Activated naive CD4-positive, alpha-beta T cell treated with anti-CD3 and anti-CD28 coated beads, Interleukin-2, amount 10 ng/mL, durations not matched to agents 7 days and 5 days (primary cell): ENCODE measurements around the gene ZNF486.
"Not testable (repeated sequence)": the region's sequence is repeated elsewhere in the genome, so short reads cannot be mapped to it uniquely, and the experiment has no call there.

Experiments used
- CTCF ChIA-PET: fragments of 350-600 bp; sonication (Branson Sonifier 250); formaldehyde crosslinking; loops from one replicate; lab custom pipeline; 2021; ENCODE audit warnings: antibody characterized with exemption; lab: Charles Lee
- DNase-seq: peaks from one replicate; pipeline ENCODE4 v3.0.0-alpha.2; 2020
- H3K27ac Mint-ChIP-seq: one replicate; pipeline ENCODE4 v1.8.0; 2021; ENCODE audit warnings: mild to moderate bottlenecking, moderate library complexity, mixed read lengths
- H3K27me3 Mint-ChIP-seq: one replicate; pipeline ENCODE4 v1.8.0; 2021; ENCODE audit warnings: mild to moderate bottlenecking, mixed read lengths
- H3K36me3 Mint-ChIP-seq: one replicate; pipeline ENCODE4 v1.8.0; 2021; ENCODE audit warnings: mixed read lengths
- H3K4me1 Mint-ChIP-seq: one replicate; pipeline ENCODE4 v1.8.0; 2021; ENCODE audit warnings: mixed read lengths
- H3K4me3 Mint-ChIP-seq: one replicate; pipeline ENCODE4 v1.8.0; 2021; ENCODE audit warnings: mild to moderate bottlenecking, moderate library complexity, mixed read lengths
- H3K9me3 Mint-ChIP-seq: one replicate; pipeline ENCODE4 v1.8.0; 2021; ENCODE audit warnings: mixed read lengths

ZNF486 gene

DNA sequence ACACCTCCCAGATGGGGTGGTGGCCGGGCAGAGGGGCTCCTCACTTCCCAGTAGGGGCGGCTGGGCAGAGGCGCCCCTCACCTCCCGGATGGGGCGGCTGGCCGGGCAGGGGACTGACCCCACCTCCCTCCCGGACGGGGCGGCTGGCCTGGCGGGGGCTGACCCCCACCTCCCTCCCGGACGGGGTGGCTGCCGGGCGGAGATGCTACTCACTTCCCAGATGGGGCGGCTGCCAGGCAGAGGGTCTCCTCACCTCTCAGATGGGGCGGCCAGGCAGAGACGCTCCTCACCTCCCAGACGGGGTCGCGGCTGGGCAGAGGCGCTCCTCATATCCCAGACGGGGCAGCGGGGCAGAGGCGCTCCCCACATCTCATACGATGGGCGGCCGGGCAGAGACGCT is 8.8 kb downstream of the ZNF486 start:
- H3K4me3 Mint-ChIP-seq = not testable (repeated sequence)
- H3K36me3 Mint-ChIP-seq = peaks cover 65% of the 10 kb centered on the region
- H3K9me3 Mint-ChIP-seq = peaks cover 46% of the 10 kb centered on the region

DNA sequence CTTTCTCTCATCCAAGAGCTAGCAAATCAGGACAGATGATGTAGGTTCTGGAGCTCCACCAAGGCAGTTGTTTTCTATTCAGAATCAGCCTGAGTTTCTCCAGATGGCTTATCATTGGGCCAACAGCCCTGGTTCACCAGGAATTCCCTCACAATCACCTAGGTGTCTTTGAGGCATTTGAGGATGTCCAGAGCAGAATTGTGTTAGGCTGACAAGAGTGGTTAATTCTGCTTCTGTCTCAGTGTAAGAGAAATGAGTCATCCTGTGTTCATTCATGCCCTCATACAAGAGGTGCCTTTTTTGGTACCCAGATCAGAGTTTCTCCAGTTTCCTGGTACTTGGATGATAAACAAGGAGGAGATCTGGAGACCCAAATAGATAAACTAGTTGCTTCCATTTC is 12.9 kb downstream of the ZNF486 start:
- DNase-seq, H3K4me3 Mint-ChIP-seq, H3K27me3 Mint-ChIP-seq, H3K27ac Mint-ChIP-seq, H3K4me1 Mint-ChIP-seq, CTCF ChIA-PET: not testable (repeated sequence)
- H3K36me3 Mint-ChIP-seq = peaks cover 45% of the 10 kb centered on the region
- H3K9me3 Mint-ChIP-seq = peaks cover 22% of the 10 kb centered on the region

More for the DNA sequence above, 8.8 kb downstream of the ZNF486 start:
- H3K27me3 Mint-ChIP-seq, CTCF ChIA-PET, H3K4me1 Mint-ChIP-seq, DNase-seq, H3K27ac Mint-ChIP-seq: not testable (repeated sequence)

DNA sequence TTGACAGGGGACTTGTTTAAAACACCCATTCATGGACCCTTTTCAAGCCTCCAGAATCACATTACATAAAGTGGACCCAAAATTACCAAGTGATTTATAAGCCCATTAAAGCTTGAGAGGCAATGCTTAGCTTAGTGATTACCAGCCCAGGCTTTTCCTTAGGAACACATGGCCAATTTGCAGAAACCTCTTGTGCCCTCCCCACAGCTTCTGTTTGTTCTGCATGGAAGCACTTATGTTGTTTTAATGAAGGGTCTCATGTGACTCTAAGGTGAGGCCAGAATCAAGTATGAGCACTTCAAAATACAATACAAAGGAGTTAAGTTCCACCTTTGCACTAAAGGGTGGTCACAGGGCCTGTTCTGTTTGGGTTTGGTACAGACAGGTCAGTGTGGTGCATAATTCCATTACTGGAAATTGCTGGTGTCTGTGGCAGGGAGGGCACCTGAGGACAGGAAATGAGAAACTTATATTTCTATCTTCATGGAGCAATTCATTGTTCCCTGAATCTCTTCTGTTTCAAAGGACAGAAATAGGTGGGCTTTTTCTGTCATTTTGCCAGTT is 15.3 kb downstream of the ZNF486 start:
- no peaks in the 10 kb centered on the region for H3K4me1 Mint-ChIP-seq
- H3K36me3 Mint-ChIP-seq = peaks cover 38% of the 10 kb centered on the region
- no peak overlapping the region for H3K4me3 Mint-ChIP-seq
- no peak for DNase-seq
- no peak overlapping the region for H3K27ac Mint-ChIP-seq
- CTCF ChIA-PET = no interaction called here
- H3K9me3 Mint-ChIP-seq = peaks cover 17% of the 10 kb centered on the region
- H3K27me3 Mint-ChIP-seq = no peaks in the 10 kb centered on the region

DNA sequence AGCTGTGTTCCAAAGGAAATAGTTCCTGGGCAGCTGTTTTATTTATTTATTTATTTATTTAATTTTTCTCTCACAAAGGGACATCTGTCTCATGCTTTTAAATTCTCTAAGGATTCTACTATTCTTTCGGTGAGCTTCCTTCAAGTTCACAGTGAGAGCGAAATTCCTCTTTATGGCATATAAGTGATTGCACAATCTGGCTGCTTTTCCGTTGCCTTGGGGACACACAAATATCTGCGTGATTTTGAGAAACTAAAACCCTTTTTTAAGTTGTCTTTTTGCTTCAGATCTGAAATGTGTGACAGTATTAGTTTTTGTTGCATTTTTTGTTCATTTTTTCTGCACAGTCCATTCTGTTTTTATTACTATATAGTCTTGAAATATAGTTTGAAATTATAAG is 19.2 kb downstream of the ZNF486 start:
- Mint-ChIP-seq H3K4me1 (no peaks in the 10 kb centered on the region), H3K36me3 (peaks cover 48% of the 10 kb centered on the region), H3K4me3 (no peak overlapping the region), H3K9me3 (peaks cover 16% of the 10 kb centered on the region), H3K27me3 (no peaks in the 10 kb centered on the region), H3K27ac (no peak overlapping the region)
- no peak for DNase-seq
- CTCF ChIA-PET = no interaction called here

DNA sequence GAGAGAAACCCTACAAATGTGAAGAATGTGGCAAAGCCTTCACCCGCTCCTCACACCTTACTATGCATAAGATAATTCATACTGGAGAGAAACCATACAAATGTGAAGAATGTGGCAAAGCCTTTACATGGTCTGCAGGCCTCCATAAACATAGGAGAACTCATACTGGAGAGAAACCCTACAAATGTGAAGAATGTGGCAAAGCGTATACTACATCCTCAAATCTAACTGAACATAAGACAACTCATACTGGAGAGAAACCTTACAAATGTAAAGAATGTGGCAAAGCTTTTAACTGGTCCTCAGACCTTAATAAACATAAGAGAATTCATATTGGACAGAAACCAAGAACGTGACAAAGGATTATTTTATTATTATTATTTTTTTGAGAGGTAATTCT is 30.7 kb downstream of the ZNF486 start:
- no peaks in the 10 kb centered on the region for H3K4me1 Mint-ChIP-seq
- peaks cover 38% of the 10 kb centered on the region for H3K9me3 Mint-ChIP-seq
- peaks cover 41% of the 10 kb centered on the region for H3K36me3 Mint-ChIP-seq
- no peak overlapping the region for H3K4me3 Mint-ChIP-seq
- no peaks in the 10 kb centered on the region for H3K27me3 Mint-ChIP-seq
- DNase-seq = no peak
- no peak overlapping the region for H3K27ac Mint-ChIP-seq
- CTCF ChIA-PET = no interaction called here

DNA sequence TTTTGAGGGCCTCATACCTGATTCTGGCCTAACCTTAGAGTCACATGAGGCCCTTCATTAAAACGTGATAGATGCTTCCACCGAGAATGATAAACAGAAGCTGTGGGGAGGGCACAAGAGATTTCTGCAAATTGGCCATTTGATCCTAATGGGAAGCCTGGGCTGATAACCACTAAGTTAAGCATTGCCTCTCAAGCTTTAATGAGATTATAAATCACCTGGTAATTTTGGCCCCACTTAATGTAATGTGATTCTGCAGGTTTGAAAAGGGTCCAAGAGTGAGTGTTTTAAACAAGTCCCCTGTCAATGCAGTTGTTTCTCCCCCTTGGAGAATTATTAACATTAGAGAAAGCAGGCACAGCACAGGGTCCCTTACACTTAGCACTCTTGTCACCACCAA is 42.0 kb downstream of the ZNF486 start:
- no peaks in the 10 kb centered on the region for H3K27me3 Mint-ChIP-seq
- H3K4me1 Mint-ChIP-seq = no peaks in the 10 kb centered on the region
- no peak for DNase-seq
- H3K27ac Mint-ChIP-seq = no peak overlapping the region
- no peak overlapping the region for H3K4me3 Mint-ChIP-seq
- CTCF ChIA-PET = no interaction called here
- peaks cover 7% of the 10 kb centered on the region for H3K36me3 Mint-ChIP-seq
- peaks cover 27% of the 10 kb centered on the region for H3K9me3 Mint-ChIP-seq

DNA sequence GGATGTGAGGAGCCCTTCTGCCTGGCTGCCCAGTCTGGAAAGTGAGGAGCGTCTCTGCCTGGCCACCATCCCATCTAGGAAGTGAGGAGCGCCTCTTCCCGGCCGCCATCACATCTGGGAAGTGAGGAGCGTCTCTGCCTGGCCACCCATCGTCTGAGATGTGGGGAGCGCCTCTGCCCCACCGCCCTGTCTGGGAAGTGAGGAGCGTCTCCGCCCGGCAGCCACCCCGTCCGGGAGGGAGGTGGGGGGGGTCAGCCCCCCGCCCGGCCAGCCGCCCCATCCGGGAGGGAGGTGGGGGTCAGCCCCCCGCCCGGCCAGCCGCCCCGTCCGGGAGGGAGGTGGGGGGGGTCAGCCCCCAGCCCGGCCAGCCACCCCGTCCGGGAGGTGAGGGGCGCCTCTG is 47.4 kb downstream of the ZNF486 start:
- Mint-ChIP-seq H3K9me3 (peaks cover 23% of the 10 kb centered on the region), H3K36me3 (peaks cover 20% of the 10 kb centered on the region)
- DNase-seq, H3K4me1 Mint-ChIP-seq, H3K27me3 Mint-ChIP-seq, H3K4me3 Mint-ChIP-seq, H3K27ac Mint-ChIP-seq, CTCF ChIA-PET: not testable (repeated sequence)

DNA sequence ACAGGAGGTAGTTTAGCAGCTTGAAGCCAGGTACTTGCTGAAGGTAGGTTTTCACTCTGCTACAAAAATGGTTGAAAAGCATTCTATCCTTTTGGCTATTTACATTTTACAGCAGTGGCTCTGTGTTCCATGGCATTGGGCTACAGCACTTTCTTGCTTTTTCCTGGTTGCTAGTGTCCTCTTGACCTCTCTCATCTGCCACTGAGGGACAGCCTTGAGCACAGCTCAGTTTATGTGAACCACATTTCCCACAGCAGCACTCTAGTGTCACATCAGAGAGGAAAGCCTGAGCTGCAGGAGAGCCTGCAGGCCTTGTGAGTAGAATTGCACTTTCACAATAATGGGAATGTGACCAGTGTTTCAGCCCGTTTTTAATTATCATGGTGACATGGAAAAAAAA is 54.6 kb downstream of the ZNF486 start:
- CTCF ChIA-PET, DNase-seq, H3K27me3 Mint-ChIP-seq, H3K27ac Mint-ChIP-seq, H3K4me1 Mint-ChIP-seq, H3K4me3 Mint-ChIP-seq: not testable (repeated sequence)
- Mint-ChIP-seq H3K36me3 (peaks cover 10% of the 10 kb centered on the region), H3K9me3 (peaks cover 33% of the 10 kb centered on the region)

DNA sequence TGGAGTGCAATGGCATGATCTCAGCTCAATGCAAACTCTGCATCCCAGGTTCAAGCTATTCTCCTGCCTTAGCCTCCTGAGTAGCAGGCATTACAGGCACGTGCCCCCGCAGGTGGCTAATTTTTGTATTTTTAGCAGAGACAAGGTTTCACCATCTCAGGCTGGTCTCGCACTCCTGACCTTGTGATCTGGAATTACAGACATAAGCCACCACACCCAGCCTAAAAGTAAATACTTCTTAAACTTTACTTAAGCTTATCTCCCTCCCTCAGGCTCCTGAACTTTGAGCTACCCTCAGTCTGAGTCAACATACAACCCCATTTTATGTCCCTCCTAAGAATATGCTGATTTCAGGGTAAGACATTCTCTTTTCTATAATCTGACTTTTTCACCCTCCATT is 66.1 kb downstream of the ZNF486 start:
- H3K9me3 Mint-ChIP-seq = peaks cover 54% of the 10 kb centered on the region
- H3K27ac Mint-ChIP-seq = no peak overlapping the region
- no peaks in the 10 kb centered on the region for H3K27me3 Mint-ChIP-seq
- H3K36me3 Mint-ChIP-seq = peaks cover 65% of the 10 kb centered on the region
- no peak overlapping the region for H3K4me3 Mint-ChIP-seq
- no peak for DNase-seq
- CTCF ChIA-PET = no interaction called here
- H3K4me1 Mint-ChIP-seq = peaks cover 8% of the 10 kb centered on the region

DNA sequence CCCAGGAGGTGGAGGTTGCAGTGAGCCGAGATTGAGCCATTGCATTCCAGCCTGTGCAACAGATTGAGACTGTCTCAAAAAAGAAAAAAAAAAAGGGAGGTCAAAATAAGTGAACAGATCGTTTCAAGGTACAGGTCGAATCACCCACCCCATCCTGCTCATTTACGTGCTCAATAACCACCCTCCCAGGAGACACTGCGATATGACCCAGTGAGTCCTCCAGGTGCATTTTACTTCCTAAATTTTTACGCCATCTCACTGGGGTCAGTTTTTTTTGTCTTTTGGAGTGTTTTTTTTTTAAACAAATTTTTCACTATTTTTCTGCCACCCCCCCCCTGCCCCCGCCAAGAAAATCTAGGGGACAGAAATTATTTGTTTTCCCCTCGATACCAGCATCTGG is 68.1 kb downstream of the ZNF486 start:
- H3K4me3 Mint-ChIP-seq = no peak overlapping the region
- CTCF ChIA-PET = no interaction called here
- peaks cover 51% of the 10 kb centered on the region for H3K36me3 Mint-ChIP-seq
- peaks cover 13% of the 10 kb centered on the region for H3K4me1 Mint-ChIP-seq
- no peaks in the 10 kb centered on the region for H3K27me3 Mint-ChIP-seq
- DNase-seq = no peak
- peaks cover 47% of the 10 kb centered on the region for H3K9me3 Mint-ChIP-seq
- no peak overlapping the region for H3K27ac Mint-ChIP-seq

DNA sequence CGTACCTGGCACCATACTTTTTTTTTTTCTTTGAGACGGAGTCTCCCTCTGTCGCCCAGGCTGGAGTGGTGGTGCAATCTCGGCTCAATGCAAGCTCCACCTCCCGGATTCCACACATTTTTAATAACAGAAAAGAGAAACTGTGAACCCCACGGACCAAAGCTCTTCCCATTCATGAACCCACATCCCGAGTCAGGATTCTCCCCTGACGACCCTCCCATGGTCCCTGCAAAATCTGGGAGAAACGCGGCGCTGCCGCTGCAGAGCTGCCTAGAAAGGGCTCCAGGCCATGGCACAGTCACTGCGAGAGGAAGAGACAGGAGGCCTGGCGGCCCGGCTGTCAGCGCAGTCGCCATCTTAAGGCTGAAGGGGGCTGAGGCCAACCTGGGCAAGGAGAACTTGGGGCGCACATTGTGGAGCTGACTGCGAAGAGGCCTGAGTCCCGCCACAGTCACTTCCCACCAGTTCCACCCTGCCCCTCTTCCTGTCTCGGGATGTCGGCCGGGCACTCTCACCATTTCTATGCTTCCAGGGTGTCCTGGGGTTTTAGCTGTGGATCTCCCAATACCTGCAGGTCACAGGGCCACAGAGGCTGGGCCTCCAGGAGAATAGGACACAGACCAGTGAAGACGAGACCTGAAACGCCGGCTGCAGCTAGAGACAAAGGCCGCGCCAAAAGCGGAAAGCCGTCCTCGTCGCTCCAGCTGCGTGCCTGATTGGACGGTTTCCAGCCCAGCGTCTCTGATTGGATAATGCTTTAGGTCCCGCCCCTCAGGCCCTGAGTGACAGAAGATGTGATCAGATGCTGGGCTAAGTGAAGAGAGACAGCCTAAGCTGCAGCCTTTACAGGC is 71.0 kb downstream of the ZNF486 start:
- Mint-ChIP-seq H3K27ac (peak overlapping the region; percentile 91), H3K4me1 (peaks cover 13% of the 10 kb centered on the region), H3K4me3 (peak overlapping the region; percentile 97), H3K9me3 (peaks cover 32% of the 10 kb centered on the region), H3K27me3 (no peaks in the 10 kb centered on the region), H3K36me3 (peaks cover 31% of the 10 kb centered on the region)
- peak; percentile 92 for DNase-seq
- CTCF ChIA-PET = interaction anchor here (0.9 to 2.3 kb wide), 3 partner anchors 71 to 294 kb away, joined by 3 to 9 read pairs (median 3); partner anchors contain the start of gene ZNF486

DNA sequence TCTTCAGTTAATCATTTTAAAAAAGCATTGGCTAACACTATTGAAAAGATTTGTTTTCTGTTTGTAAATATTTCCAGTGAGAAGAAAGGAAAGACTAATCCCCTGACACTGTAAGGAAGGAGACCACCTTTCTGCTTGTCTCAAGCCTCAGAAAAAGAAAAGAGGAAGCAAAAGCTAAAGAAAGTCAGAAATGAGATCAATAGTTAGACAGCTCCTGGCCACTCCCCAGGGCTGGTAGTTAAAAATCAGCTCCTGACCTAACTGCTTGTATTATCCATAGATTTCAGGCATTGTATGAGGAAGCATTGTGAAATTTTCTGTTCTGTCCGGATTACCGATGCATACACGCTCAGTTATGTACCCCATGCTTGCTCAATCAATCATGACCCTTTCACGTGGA is 76.6 kb downstream of the ZNF486 start:
- Mint-ChIP-seq H3K4me3 (no peak overlapping the region), H3K9me3 (peaks cover 31% of the 10 kb centered on the region), H3K27ac (no peak overlapping the region), H3K36me3 (no peaks in the 10 kb centered on the region), H3K27me3 (no peaks in the 10 kb centered on the region), H3K4me1 (peaks cover 4% of the 10 kb centered on the region)
- DNase-seq = no peak
- CTCF ChIA-PET = no interaction called here

DNA sequence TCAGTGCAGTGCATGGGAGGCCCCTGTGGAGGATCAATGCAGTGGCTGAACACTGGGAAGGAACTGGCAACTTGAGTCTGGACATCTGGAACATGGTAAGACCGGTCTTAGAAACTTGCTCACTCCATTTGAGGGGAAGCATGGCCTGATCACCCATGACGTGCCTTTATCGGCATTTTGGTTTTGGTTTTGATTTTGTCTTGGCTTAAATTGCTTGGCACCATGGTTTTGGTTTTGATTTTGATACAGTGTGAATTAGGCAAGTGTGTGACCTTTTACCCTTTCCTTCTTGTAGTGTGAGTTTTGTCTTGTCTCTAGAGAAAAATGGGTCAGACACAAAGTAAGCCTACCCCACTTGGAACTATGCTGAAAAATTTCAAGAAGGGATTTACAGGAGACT is 77.3 kb downstream of the ZNF486 start:
- Mint-ChIP-seq H3K9me3 (peaks cover 26% of the 10 kb centered on the region), H3K27me3 (no peaks in the 10 kb centered on the region), H3K4me3 (no peak overlapping the region), H3K4me1 (peaks cover 4% of the 10 kb centered on the region), H3K27ac (no peak overlapping the region), H3K36me3 (no peaks in the 10 kb centered on the region)
- CTCF ChIA-PET = no interaction called here
- no peak for DNase-seq

DNA sequence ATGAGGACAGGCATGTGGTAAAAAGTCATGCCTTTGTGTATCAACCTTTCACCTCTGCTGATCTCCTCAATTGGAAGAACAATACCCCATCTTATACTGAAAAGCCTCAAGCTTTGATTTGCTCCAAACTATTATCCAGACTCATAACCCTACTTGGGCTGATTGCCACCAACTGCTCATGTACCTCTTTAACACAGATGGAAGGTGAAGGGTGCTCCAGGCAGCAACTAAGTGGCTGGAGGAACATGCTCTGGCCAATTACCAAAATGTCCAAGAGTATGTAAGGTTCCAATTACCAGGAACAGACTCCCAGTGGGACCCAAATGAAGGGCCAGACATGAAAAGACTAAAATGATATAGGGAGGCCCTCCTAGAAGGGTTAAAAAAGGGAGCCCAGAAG is 78.3 kb downstream of the ZNF486 start:
- no peaks in the 10 kb centered on the region for H3K36me3 Mint-ChIP-seq
- peaks cover 4% of the 10 kb centered on the region for H3K4me1 Mint-ChIP-seq
- no peaks in the 10 kb centered on the region for H3K27me3 Mint-ChIP-seq
- no peak for DNase-seq
- CTCF ChIA-PET = no interaction called here
- H3K27ac Mint-ChIP-seq = no peak overlapping the region
- peaks cover 21% of the 10 kb centered on the region for H3K9me3 Mint-ChIP-seq
- H3K4me3 Mint-ChIP-seq = no peak overlapping the region

DNA sequence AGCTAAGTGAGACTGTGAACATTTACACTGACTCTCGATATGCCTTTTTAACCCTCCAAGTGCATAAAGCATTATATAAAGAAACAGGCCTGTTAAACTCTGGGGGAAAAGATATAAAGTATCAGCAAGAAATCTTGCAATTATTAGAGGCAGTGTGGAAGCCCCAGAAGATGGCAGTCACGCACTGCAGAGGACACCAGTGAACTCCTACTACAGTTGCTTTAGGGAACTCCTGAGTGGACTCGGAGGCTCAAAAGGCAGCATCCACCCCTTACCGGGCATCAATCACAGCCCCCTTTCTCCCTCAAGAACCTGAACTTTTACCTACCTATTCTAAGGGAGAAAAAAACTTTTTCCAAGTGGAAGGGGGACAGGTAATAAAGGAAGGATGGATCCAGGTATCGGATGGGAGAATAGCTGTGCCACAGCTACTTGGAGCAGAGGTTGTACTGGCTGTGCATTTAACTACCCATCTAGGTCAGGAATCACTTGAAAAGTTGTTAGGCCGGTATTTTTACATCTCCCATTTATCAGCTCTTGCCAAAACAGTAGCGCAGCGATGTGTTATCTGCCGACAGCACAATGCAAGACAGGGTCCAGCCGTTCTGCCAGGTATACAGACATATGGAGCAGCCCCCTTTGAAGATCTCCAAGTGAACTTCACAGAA is 80.1 kb downstream of the ZNF486 start:
- Mint-ChIP-seq H3K36me3 (no peaks in the 10 kb centered on the region), H3K4me1 (peaks cover 4% of the 10 kb centered on the region), H3K9me3 (peaks cover 21% of the 10 kb centered on the region), H3K4me3 (no peak overlapping the region), H3K27ac (no peak overlapping the region), H3K27me3 (no peaks in the 10 kb centered on the region)
- CTCF ChIA-PET = no interaction called here
- peak; percentile 46 for DNase-seq
